AG09309 (cell line): ENCODE measurements around the gene UBR4.

Source experiments
- DNase-seq: peaks from one replicate; pipeline ENCODE4 v3.0.0-alpha.2; 2010; ENCODE audit warnings: low read depth
- H3K4me3 ChIP-seq: 2 replicates; pipeline ENCODE4 v1.5.1; 2011; ENCODE audit warnings: mild to moderate bottlenecking, low read depth, low read length, moderate library complexity; ENCODE audit not compliant: control insufficient read depth
- CTCF ChIP-seq: IDR thresholded peaks from 2 replicates; pipeline ENCODE4 v1.5.1; 2011; ENCODE audit warnings: mild to moderate bottlenecking, low read depth, low read length, inconsistent platforms; ENCODE audit not compliant: insufficient read depth, control insufficient read depth; ENCODE audit errors: missing control alignments

The UBR4 gene

GRCh38 chr1:19036041-19036812, 173.8 kb downstream of the UBR4 start:
- DNase-seq, result no peak
- no peak overlapping the region for H3K4me3 ChIP-seq
- TF ChIP-seq CTCF, result no peak

DNA sequence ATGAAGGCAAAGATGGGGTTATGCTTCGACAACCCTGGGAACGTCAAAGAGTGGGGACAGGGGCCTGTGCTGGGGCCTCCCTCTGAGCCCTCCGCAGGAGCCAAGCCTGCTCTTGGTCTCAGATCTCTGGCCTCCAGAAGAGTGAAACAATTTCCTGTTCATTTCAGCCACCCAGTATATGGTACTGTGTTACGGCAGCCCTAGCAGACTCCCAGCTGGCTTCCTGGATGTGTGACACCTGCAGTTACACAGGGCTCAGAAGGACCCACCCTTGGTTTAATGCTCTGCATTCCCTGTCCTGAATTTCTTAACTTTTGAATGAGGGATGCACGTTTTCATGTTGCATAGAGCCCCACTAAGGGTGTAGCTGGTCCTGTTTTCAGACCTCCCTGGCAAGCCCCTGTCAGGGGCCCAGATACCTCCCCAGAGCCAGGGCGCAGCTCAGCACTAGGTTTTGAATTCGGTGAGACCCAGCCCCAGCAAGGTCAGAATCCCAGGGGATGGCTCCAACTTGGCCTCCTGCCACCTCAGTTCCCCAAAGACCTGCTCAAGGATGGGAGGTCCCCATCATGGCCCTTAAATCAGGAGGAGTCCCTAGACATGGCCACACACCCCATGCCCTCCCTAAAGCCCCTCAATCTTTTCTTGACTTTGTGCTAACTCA, 174.6 kb downstream of the UBR4 start:
- TF ChIP-seq CTCF, result no peak
- DNase-seq, result no peak

GRCh38 chr1:19034721-19035120, 175.3 kb downstream of the UBR4 start:
- no peak overlapping the region for H3K4me3 ChIP-seq
- no peak for DNase-seq
- no peak for TF ChIP-seq CTCF

More for the DNA sequence above, 174.6 kb downstream of the UBR4 start:
- no peak overlapping the region for H3K4me3 ChIP-seq

GRCh38 chr1:19033926-19034680, 176.0 kb downstream of the UBR4 start:
- DNase-seq, result no peak
- no peak for TF ChIP-seq CTCF
- no peak overlapping the region for H3K4me3 ChIP-seq

DNA sequence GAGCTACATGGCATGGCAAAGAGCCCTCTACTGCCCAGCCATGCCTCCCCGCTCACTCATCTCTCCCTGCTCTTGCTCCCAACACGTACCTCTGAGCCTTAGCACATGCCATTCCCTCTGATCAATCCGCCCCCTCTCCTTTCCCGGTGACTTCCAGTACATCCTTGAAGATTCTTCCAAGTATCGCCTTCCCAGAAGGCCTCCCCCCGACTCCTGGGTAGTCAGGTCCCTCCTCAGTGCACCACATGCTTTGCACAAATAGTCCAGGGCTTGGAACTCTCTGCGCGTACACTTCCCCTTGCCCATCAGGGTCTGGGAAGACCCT, 176.6 kb downstream of the UBR4 start:
- no peak for TF ChIP-seq CTCF

DNA sequence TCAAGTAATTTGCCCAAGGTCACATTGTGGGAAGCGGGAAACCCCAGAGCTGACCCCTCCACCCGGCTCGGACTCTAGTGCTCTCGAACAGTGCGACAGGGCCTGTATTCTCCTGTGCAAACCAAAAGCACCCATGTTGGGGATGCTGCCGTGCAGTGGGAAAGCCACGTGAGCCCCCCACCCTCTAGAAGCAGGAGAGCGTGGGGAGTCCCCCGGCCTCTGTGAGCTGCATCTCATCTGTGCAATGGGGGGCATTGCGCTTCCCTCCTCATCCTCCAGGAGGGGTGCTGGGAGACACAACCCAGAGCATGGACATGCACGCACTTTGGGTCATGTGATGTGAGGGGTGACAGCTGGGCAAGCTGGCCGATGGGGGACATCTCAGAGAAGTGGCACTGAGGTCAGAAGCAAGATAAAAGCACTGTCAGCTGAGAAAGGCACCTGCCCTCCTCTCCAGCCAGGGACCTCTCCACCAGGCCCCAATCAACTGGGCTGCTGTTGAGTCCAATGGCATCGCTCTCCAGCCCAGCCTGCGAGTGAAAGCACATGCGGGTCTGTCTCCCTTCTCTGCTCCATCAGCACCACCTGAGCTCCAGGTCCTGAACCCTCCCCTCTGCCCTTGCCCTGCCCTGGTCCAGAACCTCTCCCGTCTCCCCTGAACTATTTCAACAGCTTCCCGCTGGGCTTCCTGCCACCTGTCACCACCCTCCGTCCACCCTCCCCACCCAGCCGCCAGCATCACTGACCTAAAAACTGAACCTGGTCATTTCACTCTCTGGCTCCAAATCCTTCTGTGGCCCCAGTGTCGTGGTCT, 177.2 kb downstream of the UBR4 start:
- TF ChIP-seq CTCF, result no peak
- DNase-seq, result no peak
- H3K4me3 ChIP-seq, result no peak overlapping the region

More for the DNA sequence above, 176.6 kb downstream of the UBR4 start:
- H3K4me3 ChIP-seq, result no peak overlapping the region
- DNase-seq, result no peak
